Islet of Langerhans (tissue), 1 donor: ENCODE data around the gene CAPN14.
A peak's percentile ranks its signal among the peaks of the same experiment; 100 is the strongest.
"Not testable (repeated sequence)": the region's sequence is repeated elsewhere in the genome, so short reads cannot be mapped to it uniquely, and the experiment has no call there.

Experiments
- FAIRE-seq: peaks from one replicate; lab custom pipeline; 2011; peaks lifted over from hg19 to GRCh38; lab: Jason Lieb, UNC

CAPN14 gene

DNA sequence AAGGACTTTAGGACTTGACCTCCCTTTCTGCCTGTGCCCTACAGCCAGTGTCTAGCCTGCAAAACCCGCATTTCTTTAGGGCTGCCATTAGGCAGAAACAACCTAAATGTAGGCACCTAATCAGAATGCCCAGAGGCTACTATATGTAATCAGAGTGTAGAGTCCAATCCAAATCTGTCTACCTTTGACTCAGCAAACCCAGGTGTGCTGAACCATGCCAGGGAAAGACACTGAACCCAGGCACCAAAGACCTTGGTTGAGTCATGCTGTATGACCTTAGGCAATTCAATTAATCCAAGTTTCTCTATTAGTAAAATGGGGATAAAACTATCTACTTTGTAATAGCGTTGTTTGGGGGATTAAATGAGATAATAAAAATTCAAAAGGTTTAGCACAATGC is 20.7 kb downstream of the CAPN14 start:
- no peak for FAIRE-seq

- no peak for FAIRE-seq
Observed at GRCh38 chr2:31193806-31194205, 23.5 kb downstream of the CAPN14 start.

DNA sequence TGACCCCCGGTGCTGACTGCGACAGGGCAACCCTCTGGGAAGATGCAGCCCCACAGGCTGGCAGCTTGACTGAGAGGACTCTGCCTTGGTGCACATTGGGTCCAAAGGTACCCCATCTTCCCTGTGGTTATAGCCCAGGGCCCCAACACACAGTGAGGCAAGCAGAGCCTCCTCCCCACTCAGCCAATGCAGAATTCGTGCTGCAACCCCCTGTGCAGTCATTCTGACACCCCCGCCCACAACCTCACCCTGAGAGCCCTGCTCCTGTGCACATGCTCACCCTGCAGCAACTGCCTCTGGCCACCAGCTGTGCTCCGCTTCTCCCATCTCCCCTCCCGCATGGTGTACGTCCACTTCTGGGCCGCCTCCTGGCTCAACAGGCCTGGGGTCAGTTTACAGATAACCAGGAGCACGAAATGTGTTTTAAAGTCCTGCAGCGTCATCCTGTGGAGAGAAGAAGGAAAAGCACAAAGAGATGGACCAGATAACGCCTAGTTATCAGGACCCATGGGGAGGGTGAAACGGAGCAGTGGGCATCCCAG is 24.4 kb downstream of the CAPN14 start:
- no peak for FAIRE-seq

- FAIRE-seq: no peak
Observed at GRCh38 chr2:31192396-31192795, 24.9 kb downstream of the CAPN14 start.

DNA sequence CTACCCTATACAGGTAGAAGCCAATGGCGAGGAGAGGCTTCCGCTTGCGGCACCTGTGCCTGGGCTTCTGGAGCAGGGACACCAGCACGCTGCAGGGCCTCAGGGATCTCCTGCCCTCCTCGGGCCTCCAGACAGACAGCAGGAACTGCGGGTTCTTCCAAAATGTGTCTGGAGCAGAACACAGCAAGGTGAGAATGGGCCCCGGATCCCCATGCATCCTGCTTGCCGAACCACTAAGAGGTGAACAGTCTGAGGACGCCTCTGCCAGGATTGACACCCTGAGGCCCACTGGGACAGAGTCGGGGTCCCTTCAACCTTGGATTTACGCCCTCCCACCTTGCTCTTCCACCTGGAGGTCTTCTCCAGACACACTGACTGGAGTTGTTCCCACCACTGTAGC is 25.4 kb downstream of the CAPN14 start:
- no peak for FAIRE-seq

DNA sequence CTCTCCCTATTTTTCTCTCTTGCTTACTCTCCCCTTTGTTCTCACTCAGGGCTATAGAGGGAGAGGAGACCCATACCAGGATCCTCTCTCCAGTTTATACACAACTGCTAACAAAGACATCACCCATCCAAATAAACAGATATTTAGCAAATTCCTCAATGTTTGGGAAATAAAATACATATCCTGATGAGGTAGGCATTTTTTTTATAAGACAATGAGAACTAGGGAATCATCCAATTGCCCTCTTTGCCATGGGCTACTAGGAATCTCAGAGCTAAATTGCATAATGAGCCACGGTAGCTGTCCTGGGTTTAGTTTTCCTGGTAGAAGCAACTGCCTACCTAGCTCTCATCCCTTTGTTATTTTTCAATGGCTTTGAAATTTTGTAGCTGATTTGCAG is 27.1 kb downstream of the CAPN14 start:
- no peak for FAIRE-seq

DNA sequence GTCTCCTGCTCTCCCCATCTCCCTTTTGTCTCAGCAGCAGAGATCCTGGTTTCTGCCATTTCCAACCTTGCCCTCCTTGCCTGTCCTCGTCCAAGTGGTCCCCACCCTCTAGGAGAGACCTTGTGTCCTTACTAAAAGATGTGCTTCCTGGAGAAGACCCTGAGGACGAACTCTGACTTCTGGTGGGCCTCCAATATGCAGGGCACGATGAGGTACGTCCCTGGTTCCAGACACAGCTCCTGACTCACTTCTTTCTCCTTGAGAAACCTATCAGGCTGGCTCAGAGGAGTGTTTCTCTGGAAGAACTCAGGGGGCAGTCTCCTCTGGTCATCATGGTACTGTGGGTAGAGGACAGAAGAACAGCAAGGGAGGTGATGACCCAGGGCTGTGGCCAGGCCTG is 28.2 kb downstream of the CAPN14 start:
- FAIRE-seq: no peak

- no peak for FAIRE-seq
Observed at GRCh38 chr2:31188131-31188530, 29.2 kb downstream of the CAPN14 start.

- FAIRE-seq: no peak
Observed at GRCh38 chr2:31187166-31187565, 30.1 kb downstream of the CAPN14 start.

DNA sequence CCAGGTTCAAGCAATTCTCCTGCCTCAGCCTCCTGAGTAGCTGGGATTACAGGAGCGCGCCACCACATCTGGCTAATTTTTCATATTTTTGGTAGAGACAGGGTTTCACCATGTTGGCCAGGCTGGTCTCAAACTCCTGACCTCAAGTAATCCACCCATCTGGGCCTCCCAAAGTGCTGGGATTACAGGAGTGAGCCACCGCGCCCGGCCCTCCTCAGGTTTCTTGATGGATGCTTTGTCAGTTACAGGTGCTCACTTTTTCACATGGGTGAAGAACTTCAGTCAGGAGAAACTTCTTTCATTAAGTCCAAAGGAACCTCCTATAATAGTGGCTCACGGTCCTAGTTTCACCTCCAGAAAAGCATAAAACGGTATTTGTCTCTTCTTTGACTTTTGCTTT is 33.3 kb downstream of the CAPN14 start:
- FAIRE-seq: not testable (repeated sequence)

DNA sequence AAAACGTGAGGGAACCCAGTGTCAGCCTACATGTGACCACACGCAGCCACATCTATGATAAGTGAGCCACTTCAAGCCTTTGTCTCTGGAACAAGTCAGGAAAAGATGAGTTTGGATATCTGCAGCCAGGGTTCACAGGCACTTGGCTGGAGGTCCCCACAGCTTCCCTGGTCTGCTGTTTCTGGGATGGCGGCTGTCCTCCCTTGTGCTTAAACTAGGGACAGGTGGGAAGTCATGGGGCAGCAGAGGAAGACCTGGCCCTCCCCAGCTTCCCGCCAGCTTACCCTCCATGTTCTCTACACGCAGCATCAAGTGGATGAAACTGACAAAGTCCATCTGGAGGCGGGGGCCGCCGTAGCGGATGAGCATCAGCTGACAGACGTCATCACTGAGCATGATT is 40.6 kb downstream of the CAPN14 start:
- FAIRE-seq: no peak

DNA sequence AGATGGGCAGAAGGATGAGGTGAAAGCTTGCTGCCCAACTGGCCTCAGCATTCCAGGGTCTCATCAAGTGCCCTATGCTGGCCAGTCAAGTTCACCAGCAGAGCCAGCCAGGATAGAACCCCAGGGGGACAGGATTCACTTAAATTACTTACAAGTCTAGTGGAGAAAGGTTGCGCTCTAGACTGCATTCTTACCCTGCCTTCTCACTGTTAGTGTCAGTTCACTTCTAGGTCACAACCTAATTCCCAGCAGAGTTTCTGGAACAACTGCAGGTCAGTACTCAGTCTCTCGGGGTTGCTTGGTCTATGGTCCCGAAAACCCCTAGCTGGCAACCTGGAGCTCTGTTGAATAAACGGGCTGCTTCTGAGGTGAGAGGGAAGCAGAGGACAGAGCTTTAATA is 46.2 kb downstream of the CAPN14 start:
- no peak for FAIRE-seq

- FAIRE-seq: peak; percentile 84
Observed at GRCh38 chr2:31170071-31170698, 47.1 kb downstream of the CAPN14 start.

- FAIRE-seq: no peak
Observed at GRCh38 chr2:31168291-31168690, 49.0 kb downstream of the CAPN14 start.

GRCh38 chr2:31166925-31167324 is 50.4 kb downstream of the CAPN14 start:
- no peak for FAIRE-seq

DNA sequence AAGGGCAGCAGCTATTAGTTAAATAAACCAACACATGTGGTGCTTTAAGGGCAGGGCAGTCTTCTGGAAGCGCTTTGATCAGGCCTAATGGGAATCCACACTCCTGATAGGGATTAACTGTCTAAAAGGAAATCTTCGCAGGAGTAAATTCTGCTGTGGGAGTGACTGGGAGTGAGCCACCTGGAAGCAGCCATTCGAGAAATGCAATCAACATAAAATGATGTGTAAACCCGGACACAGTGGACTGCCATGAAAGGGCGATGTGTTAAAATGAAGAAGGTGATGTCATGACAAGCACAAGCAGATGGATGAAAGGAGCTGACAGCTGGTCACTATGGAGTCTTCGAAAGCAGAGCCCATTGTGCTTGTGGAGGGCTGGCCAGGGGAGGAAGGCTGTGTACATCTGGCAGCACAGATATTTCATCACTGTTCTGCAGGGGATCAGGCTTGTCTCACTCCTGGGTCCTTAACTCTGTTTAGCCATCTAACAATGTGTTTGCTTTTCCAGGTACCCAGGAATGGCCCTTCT is 54.2 kb downstream of the CAPN14 start:
- no peak for FAIRE-seq

GRCh38 chr2:31161637-31162036 is 55.7 kb downstream of the CAPN14 start:
- no peak for FAIRE-seq

- no peak for FAIRE-seq
Observed at GRCh38 chr2:31151501-31151900, 65.8 kb downstream of the CAPN14 start.

GRCh38 chr2:31150120-31150670 is 67.1 kb downstream of the CAPN14 start:
- no peak for FAIRE-seq

DNA sequence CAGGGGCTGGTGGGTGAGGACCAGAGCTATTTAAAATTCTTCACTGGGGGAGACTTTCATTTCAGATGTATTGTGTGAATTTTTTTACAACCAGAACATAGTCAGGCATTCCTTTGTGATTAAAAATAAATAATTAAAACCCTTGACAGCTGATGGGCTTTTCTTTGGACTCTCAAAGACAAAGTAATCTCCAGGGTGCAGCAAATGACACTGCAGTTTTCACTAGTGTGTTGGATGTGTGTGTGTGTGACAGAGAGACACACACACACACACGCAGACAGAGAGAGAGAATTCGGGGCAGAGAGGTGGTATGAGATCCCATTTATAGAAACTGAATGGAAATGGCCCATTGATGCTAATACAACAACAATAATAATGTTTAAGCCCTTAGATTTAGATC is 68.8 kb downstream of the CAPN14 start:
- FAIRE-seq: no peak

DNA sequence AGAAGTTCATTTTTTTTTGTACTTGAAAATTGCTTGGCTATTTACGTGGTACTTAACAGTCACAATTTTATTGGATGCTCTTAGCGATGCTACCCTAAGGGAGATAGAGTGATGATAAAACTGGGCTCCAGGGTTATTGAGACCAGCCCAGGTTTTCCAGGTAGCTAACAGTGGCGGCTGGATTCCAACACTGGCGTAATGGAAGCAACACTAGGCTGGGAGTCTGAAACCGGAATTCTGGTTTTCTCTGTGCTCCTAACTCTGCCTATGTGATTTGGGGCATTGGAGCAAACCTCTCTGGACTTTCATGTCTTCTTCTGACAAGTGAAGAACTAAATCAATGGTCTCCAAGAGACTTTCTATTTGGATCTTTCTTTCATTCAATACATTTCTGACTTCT is 69.7 kb downstream of the CAPN14 start:
- FAIRE-seq: no peak

DNA sequence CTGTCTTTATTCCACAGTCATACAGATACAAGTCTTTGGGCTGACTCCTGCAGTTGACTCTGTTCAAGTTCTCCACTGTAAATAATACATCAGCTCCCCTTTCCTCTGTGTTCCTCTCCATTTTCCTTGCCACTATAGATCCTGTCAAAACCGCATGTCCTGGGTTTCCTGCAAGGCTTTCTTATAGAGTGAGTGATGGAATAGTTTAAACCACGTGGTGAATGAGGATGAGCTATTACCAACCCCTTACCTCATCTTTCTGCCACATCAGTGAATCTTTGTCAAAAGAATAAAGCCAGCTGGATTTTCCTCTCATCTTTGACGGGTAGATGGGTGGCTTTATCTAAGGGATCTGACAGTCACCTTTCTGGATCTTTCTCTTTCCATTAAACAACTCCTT is 75.2 kb downstream of the CAPN14 start:
- FAIRE-seq: no peak

DNA sequence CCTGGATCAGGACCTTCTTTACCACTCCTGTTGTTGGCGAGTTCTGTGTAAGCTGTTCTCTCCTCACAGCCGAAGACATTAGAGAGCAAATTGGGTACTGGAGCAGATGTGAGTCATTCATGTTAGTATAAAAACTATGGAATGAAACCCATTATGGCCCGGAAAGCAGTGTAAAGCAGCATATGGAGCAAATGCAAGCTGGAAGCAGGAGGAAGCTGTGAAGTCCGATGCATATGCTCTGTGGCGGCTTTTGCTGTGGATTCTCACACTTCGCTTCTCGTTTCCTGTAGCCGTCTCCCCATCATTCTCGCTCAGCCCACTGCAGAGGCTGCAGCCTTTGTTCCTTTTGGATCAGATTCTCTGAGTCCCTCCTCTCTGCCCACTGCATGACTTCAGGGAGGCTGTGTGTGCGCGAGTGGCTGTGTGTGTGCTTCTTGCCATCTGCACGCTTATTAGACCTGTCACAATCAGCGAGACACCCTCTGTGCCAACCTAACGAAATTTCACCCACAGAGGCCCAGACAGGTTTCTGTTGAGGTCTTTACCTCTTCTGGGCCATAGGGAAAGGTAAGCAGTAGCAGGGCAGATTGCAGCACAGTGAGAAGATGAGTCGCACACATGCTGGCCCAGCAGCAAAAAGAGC is 75.8 kb downstream of the CAPN14 start:
- FAIRE-seq: no peak

DNA sequence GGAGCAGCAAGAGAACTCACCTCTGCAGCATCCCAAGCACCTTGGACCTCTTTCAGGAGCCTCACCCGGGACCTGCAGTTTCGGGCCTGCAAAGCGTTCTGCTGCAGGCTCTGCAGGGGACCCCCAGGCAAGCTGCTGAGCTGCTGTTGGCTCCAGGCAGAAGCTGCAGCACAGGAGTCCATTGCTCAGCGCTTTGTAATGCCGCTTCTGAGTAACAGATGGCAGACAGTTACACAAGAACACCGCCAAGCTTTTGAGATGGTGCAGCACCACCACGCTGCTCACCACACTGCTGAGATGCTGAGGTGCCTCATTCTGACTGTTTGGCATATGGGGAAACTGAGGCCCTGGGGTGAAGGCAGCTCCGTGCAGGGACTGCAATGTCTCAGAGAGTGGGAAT is 77.2 kb downstream of the CAPN14 start:
- FAIRE-seq: no peak
